Epithelial cell of esophagus (primary cell): ENCODE results near the gene TBC1D21.

Experiments used
- DNase-seq: peaks from one replicate; pipeline ENCODE4 v3.0.0; 2010; ENCODE audit warnings: low read depth
- H3K4me3 ChIP-seq: 2 replicates; pipeline ENCODE4 v1.5.1; 2011; ENCODE audit warnings: mild to moderate bottlenecking, low read length, control low read depth
- TF ChIP-seq, protein P1 (sequence below): IDR thresholded peaks from 2 replicates; pipeline ENCODE4 v1.5.1; 2011; ENCODE audit warnings: low read depth, mild to moderate bottlenecking, low read length, control low read depth, inconsistent platforms; ENCODE audit not compliant: insufficient read depth; ENCODE audit errors: missing control alignments

TBC1D21 gene

DNA sequence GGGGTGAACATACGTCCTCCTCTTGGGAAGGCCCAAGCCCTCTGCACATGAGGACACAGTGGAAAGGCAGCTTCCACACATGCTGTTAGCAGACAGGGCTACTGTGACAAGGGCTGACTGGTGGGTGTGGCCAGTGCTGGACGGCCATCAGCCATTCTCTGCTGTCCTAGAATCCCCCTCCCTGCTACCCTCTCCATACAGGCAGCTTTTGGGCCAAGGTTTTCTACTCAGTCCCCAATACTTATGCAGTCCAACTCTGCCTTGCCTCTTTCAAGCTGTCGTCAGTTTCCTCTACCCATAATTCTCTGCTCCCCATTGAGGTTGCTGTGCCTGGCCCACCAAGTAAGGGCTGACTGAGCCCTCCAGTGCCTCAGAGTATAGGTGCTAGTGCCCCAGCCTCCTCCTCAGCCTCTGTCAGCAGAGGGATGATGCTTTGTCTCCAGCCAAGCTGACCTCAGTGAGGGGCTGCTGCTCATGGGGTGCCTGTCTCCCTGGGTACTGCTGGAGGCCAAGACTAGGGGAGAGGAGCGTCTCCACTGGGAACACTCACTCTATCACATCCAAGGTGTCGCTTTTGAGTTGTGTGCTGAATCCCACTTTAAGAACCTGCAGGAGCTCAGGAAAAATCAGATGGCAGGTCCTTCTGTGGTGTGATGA, 55.7 kb downstream of the TBC1D21 start:
- H3K4me3 ChIP-seq, result no peak overlapping the region
- DNase-seq, result no peak
- TF ChIP-seq, protein P1, sequence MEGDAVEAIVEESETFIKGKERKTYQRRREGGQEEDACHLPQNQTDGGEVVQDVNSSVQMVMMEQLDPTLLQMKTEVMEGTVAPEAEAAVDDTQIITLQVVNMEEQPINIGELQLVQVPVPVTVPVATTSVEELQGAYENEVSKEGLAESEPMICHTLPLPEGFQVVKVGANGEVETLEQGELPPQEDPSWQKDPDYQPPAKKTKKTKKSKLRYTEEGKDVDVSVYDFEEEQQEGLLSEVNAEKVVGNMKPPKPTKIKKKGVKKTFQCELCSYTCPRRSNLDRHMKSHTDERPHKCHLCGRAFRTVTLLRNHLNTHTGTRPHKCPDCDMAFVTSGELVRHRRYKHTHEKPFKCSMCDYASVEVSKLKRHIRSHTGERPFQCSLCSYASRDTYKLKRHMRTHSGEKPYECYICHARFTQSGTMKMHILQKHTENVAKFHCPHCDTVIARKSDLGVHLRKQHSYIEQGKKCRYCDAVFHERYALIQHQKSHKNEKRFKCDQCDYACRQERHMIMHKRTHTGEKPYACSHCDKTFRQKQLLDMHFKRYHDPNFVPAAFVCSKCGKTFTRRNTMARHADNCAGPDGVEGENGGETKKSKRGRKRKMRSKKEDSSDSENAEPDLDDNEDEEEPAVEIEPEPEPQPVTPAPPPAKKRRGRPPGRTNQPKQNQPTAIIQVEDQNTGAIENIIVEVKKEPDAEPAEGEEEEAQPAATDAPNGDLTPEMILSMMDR, result no peak

DNA sequence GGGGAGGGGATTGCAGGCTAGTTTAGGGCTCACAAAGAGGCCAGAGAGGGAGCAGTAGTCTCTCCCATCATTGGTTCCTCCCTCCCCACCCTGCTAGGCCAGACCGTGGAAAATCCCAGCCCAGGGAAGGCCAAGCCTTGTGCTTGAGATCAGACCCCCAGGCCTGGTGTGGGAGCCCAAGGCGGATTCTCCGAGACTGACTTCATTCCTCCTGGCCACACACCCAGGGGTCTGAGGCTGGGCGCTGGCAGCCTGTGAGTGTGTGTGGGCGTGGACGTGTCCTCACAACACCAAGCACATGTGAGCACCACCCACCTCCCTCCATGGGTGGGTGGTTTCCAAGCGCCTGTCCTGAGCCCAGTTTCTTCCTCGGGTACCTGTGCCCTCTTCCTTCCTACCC, 57.0 kb downstream of the TBC1D21 start:
- peak; percentile 32 for DNase-seq
- no peak overlapping the region for H3K4me3 ChIP-seq
- TF ChIP-seq, protein P1, result no peak

DNA sequence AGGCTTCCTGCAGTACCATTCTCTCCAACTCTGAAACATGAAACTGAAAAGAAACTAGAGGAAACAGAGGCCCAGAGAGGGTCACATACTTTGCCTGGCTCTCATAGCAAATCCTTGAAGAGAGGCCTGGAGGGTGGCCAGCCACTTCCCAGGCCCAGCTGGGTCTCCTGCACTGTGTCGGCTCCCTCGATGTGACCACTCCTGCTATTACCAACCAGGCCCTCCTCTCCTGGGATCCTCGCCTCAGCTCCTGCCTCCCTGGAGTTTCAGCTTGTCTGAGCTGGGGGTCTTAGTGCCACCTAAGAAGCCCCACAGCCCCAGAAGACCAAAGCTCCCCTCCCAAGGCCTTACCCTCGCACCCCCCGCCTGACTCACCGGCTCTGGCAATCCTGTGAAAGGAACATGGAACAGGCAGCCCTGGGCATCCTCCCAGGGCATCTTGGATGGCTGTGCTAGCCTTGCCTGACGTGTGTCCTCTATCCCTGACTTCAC, 57.5 kb downstream of the TBC1D21 start:
- no peak overlapping the region for H3K4me3 ChIP-seq
- no peak for DNase-seq
- TF ChIP-seq, protein P1, result no peak

DNA sequence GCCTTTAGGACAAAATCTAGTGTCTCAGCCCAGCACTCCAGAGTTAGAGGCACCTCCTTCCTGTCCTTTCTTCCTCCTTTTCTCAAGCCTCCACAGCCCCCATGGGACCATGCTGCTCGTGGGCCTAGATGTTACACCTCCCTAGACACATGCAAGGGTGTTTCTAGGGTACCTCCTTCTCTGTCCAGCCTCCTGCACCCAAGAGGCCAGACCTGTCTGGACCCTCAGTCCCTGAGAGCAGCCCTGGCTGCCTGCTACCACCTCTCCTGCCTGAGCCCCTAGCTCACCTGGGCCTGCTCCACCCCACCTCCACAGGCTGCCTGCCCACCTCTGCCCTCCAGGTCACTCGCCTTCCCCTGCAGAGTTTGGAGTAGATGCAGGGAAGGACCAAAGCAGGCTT, 58.1 kb downstream of the TBC1D21 start:
- TF ChIP-seq, protein P1, result no peak
- no peak overlapping the region for H3K4me3 ChIP-seq
- DNase-seq, result no peak

DNA sequence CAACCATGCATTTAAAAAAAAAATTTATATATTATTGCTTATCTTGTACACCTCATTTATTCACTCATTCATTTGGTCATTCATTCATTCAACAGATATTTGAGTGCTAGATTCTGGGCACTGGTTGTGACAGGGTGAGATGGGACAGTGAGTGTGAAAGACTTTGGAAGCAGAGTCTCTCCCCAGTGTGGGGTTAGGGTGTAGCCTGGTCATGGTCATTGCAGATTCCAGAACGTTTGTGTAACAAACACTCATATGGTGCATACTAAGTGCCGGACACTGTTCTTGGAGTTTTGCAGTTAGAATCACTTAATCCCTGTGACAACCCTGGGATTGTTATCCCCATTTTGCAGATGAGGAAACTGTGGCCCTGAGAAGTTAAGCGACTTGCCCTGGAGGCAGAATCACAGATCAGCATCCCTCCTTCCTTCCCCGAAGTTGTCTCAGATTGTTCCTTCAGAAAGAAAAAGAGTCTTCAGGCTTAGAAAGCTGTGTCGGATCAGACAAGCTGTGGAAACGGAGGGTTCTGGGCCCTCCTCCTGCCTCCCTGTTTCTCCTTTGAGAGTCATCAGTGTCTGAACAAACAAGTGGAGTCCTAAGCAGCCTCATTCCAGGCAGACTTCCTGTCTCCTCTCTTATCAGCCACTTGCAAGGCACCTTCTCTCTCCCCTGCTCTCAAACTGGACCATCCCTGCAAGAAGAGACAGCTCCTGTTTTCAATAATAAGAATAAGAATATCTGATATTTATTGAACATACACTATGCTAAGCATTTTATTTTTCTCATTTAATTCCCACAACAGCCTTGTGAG, 59.2 kb downstream of the TBC1D21 start:
- DNase-seq, result no peak
- TF ChIP-seq, protein P1, result no peak
- no peak overlapping the region for H3K4me3 ChIP-seq

DNA sequence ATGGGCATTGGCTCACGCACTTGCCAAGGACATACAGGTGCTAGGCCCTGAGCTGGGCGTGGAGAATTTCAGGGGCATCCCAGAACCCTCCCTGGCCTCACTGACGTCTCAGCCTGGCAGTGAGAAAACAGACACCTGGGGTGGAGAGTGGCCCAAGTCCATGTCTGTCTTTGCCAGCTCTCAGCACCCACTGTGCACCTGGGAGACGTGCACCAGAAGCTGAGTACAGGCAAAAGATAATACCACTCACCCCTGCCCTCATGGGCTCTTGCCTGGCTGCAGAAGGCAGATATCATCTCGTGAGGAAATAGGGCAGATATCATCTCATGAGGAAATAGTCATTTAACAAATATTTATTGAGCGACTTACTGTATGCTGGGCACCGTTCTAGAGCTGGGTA, 60.9 kb downstream of the TBC1D21 start:
- TF ChIP-seq, protein P1, result no peak
- DNase-seq, result no peak
- H3K4me3 ChIP-seq, result no peak overlapping the region
